Endothelial cell of umbilical vein (primary cell): ENCODE results near the gene RTKN. TPM values are rescaled to one million over a fixed set of nuclear protein-coding genes. Genes with fewer than 3 reads are reported as not detected.
"Not testable (repeated sequence)": the region's sequence is repeated elsewhere in the genome, so short reads cannot be mapped to it uniquely, and the experiment has no call there.

ENCODE experiments used
- BruUV-seq: library from RNA; stranded (reverse); fragments of 400-500 nt; replicated peaks from 2 replicates; lab custom pipeline; 2021; lab: Mats Ljungman, UMichigan
- CTCF ChIA-PET: fragments of 300-600, 350-600 bp; sonication (Branson Sonifier 250); formaldehyde crosslinking; loops from one replicate; lab custom pipeline; 2021; ENCODE audit warnings: antibody characterized with exemption, inconsistent platforms; lab: Charles Lee
- POLR2A ChIA-PET: fragments of 300-600, 350-600 bp; sonication (Branson Sonifier 250); formaldehyde crosslinking; loops from one replicate; lab custom pipeline; 2021; ENCODE audit warnings: antibody characterized with exemption, inconsistent platforms; lab: Charles Lee
- DNase-seq: peaks from one replicate; pipeline ENCODE4 v3.0.0-alpha.2; 2011; ENCODE audit warnings: low read depth, low spot score
- FAIRE-seq: peaks from 2 replicates; lab custom pipeline; 2011; peaks lifted over from hg19 to GRCh38; lab: Jason Lieb, UNC
- H2AFZ ChIP-seq: 2 replicates; pipeline ENCODE4 v1.6.0; 2012; ENCODE audit warnings: low read depth, low read length, control low read depth, inconsistent platforms
- H3K27ac ChIP-seq: 2 replicates; pipeline ENCODE4 v1.5.1; 2011; ENCODE audit warnings: low read depth, mild to moderate bottlenecking, control low read depth, low read length, moderate library complexity; ENCODE audit not compliant: insufficient read depth
- H3K27me3 ChIP-seq, 2 experiments: 2 replicates each; pipeline versions ENCODE4 v1.6.0 to v1.6.1; 2011; ENCODE audit warnings: low read length in 2 of 2, mixed read lengths in 1 of 2; ENCODE audit not compliant: control insufficient read depth in 2 of 2, insufficient read depth in 2 of 2
- H3K36me3 ChIP-seq, 2 experiments: 2 replicates in 1 of 2; 3 replicates in 1 of 2; pipeline ENCODE4 v1.5.1; 2011; ENCODE audit warnings: low read length in 2 of 2, mild to moderate bottlenecking in 1 of 2, moderate library complexity in 1 of 2; ENCODE audit not compliant: control insufficient read depth in 2 of 2, insufficient read depth in 2 of 2; ENCODE audit errors: extremely low read depth in 1 of 2
- H3K4me1 ChIP-seq: 3 replicates; pipeline ENCODE4 v1.5.1; 2011; ENCODE audit warnings: mild to moderate bottlenecking, low read length; ENCODE audit not compliant: control insufficient read depth, insufficient read depth; ENCODE audit errors: extremely low read depth
- H3K4me2 ChIP-seq: 2 replicates; pipeline ENCODE4 v1.6.1; 2011; ENCODE audit warnings: low read length, control low read depth, mixed read lengths; ENCODE audit not compliant: insufficient read depth
- H3K4me3 ChIP-seq, 3 experiments: fragments of 200-600 bp in 1 of 3; sonication (generic), shearing (Covaris generic) in 1 of 3; replicated peaks in 1 of 3; 2 replicates each; pipeline ENCODE4 v1.5.1; 2011 to 2016; ENCODE audit warnings: control low read depth in 3 of 3, low read length in 3 of 3, mild to moderate bottlenecking in 2 of 3, inconsistent platforms in 1 of 3, low read depth in 1 of 3, moderate library complexity in 1 of 3; ENCODE audit not compliant: insufficient read depth in 1 of 3
- H3K79me2 ChIP-seq: 2 replicates; pipeline ENCODE4 v1.6.0; 2012; ENCODE audit warnings: low read length, inconsistent platforms; ENCODE audit not compliant: control insufficient read depth, insufficient read depth
- H3K9ac ChIP-seq: replicated peaks from 2 replicates; pipeline ENCODE3; 2011; ENCODE audit warnings: low read length, control low read depth; ENCODE audit not compliant: insufficient read depth; ENCODE audit errors: extremely low read depth
- H3K9me1 ChIP-seq: replicated peaks from 3 replicates; pipeline ENCODE4 v1.6.0; 2011; ENCODE audit warnings: mild to moderate bottlenecking, low read length; ENCODE audit not compliant: control insufficient read depth, insufficient read depth; ENCODE audit errors: extremely low read depth
- H3K9me3 ChIP-seq: replicated peaks from 2 replicates; pipeline ENCODE4 v1.5.1; 2012; ENCODE audit warnings: low read length, inconsistent platforms; ENCODE audit not compliant: control insufficient read depth, insufficient read depth
- H4K20me1 ChIP-seq: replicated peaks from 2 replicates; pipeline ENCODE3; 2011; ENCODE audit warnings: mild to moderate bottlenecking, low read length; ENCODE audit not compliant: control insufficient read depth, insufficient read depth; ENCODE audit errors: extremely low read depth
- FOS ChIP-seq: IDR thresholded peaks from 2 replicates; pipeline ENCODE4 v1.6.1; 2011; ENCODE audit warnings: mild to moderate bottlenecking, low read length, moderate library complexity, borderline replicate concordance; ENCODE audit not compliant: insufficient read depth
- GATA2 ChIP-seq: IDR thresholded peaks from 2 replicates; pipeline ENCODE4 v1.7.0; 2011; ENCODE audit warnings: low read depth, mild to moderate bottlenecking, moderate library complexity, mixed read lengths, low read length; ENCODE audit not compliant: insufficient read length, insufficient read depth
- MYC ChIP-seq: IDR thresholded peaks from one replicate; pipeline ENCODE4 v1.6.1; 2011; ENCODE audit warnings: mild to moderate bottlenecking, low read depth, low read length
- dilution Hi-C: fragments of 300-500 bp; cut with MboI; formaldehyde crosslinking; loops from one replicate; pipeline ENCODE4 v1.15.0; 2019; ENCODE audit warnings: low sequenced_read_pairs; ENCODE audit not compliant: extremely low pct_ligation_motif_present
- intact Hi-C: fragments of 100-400 bp; cut with micrococcal nuclease; formaldehyde crosslinking; loops from one replicate; pipeline ENCODE4 v1.10.0; 2022
- polyA plus RNA-seq, 4 experiments: library from polyadenylated mRNA; depleted of rRNA in 3 of 4; stranded (reverse) in 3 of 4; unstranded in 1 of 4; fragments of >200 nt; gene quantifications; 2 replicates each; pipeline versions ENCODE4 v1.2.1 to v1.2.3, GENCODE V29; 2011 to 2012; ENCODE audit warnings: missing spikeins in 1 of 4
- total RNA-seq: library from RNA; stranded (reverse); gene quantifications from 2 replicates; pipeline ENCODE4 v1.2.3, GENCODE V29; 2021
- TF ChIP-seq, protein P1 (sequence below): IDR thresholded peaks from 2 replicates; pipeline ENCODE4 v1.6.1; 2011; ENCODE audit not compliant: insufficient read depth, insufficient read length

RTKN gene
- total and polyA plus RNA-seq, 2 donors (not counting 3 experiments of a cell fraction or from before 2014, with no cell fraction given) = 20.0 to 20.7 TPM

DNA sequence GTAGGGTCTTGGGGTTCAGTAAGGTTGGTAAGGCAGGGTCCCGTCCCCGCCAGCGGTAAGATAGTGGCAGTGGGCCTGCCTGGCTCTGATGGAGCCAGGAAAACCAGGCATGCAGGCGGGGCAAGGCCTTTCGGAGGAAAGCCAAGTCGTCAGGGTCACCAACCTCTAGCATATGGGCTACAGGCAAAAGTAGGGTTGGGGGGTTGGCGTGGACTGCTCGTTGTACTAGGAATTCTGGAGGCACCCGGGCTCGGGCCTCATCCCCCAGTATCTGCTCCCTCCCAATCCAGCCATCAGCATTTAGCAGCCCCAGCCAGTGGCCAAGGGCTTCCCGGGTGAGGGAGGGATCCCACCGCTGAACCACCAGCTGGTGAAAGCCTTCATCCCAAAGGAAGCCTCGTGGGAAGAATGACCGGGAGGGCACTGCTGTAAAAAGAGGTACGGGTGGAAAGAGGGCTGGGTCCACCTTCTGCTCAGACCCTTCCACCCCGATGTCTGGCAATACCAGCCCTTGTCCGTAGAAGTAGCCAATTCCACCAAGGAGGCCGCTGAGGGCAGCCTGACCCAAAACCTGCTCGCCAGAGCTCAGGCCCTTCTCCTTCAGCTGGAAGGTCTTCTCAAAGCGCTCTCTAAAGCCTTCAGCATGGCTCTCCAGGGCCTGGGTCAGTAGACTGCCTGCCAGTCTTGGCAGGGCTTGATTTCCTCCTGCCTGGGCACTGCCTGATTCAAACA is 20.5 kb upstream of the RTKN start:
- dilution Hi-C loops (no loop called here), intact Hi-C loops (no loop called here)
- H4K20me1 ChIP-seq = no peaks in the 10 kb centered on the region
- FAIRE-seq (no peak), DNase-seq (no peak)
- no peaks in the 10 kb centered on the region for H3K27me3 ChIP-seq
- H3K9me3 ChIP-seq = no peaks in the 10 kb centered on the region
- peaks cover 0 to 12% of the 10 kb centered on the region in 2 experiments for H3K36me3 ChIP-seq
- TF ChIP-seq FOS = no peak
- BruUV-seq = no TSS peak
- no peaks in the 10 kb centered on the region for H3K9me1 ChIP-seq
- no peak overlapping the region for H2AFZ ChIP-seq
- no peak overlapping the region for H3K27ac ChIP-seq
- peaks cover 17% of the 10 kb centered on the region for H3K79me2 ChIP-seq
- CTCF ChIA-PET = interaction anchor here (0.6 to 1.5 kb wide), 5 partner anchors 12 to 125 kb away, joined by 4 to 8 read pairs (median 4); no protein-coding TSS in a partner anchor
- no peak overlapping the region for H3K9ac ChIP-seq
- no peak overlapping the region for H3K4me3 ChIP-seq
- H3K4me1 ChIP-seq = peaks cover 15% of the 10 kb centered on the region
- POLR2A ChIA-PET = no interaction called here
- H3K4me2 ChIP-seq = no peak overlapping the region

DNA sequence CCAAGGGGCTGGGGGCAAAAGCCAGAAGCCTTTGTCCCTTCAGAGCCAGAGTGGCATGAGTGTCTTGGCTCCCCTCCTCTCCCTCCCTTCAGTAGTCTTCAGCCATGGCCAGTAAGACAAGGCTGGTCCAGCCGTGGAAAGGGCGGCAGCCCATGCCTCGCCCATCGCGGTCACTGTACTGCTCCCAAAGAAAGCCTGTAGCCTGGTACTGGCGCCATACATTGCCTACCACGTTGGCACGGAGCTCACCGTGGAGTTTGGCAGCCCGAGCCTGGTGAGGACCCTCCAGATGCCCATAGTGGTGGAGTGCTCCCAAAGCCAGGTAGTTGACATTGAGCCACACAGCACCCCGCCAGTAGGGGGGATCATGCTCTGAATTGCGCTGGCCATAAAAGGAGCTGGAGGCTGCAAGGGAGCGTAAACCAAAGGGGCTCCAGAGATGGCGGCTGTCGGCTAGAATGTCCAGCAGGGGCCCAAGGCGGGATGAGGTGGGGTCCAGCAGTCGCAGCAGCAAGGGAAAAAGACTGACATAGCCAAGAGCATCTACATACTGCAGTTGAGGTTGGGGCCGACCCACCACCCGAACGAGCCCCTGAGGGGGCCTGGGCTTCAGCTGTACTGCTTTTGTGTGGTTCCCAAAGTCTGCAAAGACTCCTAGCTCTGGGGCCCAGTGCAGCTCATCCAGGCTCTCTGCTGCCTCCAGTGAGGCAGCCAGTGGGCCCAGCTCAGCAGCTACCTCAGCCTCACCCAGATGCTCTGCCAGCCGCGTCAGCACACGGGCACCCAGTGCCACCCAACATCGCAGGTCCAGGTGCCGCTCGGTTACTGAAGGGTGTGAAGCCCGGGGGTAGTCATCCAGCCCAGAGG is 19.7 kb upstream of the RTKN start:
- no peaks in the 10 kb centered on the region for H3K9me1 ChIP-seq
- peaks cover 0 to 12% of the 10 kb centered on the region in 2 experiments for H3K36me3 ChIP-seq
- POLR2A ChIA-PET = interaction anchor here (0.5 kb wide), 1 partner anchor 9 kb away, joined by 3 read pairs; no protein-coding TSS in a partner anchor
- FAIRE-seq = no peak
- no peaks in the 10 kb centered on the region for H3K9me3 ChIP-seq
- no peak for DNase-seq
- TF ChIP-seq, protein P1, sequence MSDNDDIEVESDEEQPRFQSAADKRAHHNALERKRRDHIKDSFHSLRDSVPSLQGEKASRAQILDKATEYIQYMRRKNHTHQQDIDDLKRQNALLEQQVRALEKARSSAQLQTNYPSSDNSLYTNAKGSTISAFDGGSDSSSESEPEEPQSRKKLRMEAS = no peak
- TF ChIP-seq MYC (no peak), FOS (no peak), GATA2 (no peak)
- peaks cover 20% of the 10 kb centered on the region for H3K4me1 ChIP-seq
- peaks cover 17% of the 10 kb centered on the region for H3K79me2 ChIP-seq
- no peak overlapping the region for H3K27ac ChIP-seq
- CTCF ChIA-PET = interaction anchor here (0.6 to 1.5 kb wide), 5 partner anchors 13 to 126 kb away, joined by 4 to 8 read pairs (median 4); no protein-coding TSS in a partner anchor
- BruUV-seq = TSS peak; percentile 10
- no peak overlapping the region for H3K4me3 ChIP-seq
- no peak overlapping the region for H2AFZ ChIP-seq
- dilution Hi-C loops = no loop called here
- no peak overlapping the region for H3K9ac ChIP-seq
- no peaks in the 10 kb centered on the region for H3K27me3 ChIP-seq
- no peaks in the 10 kb centered on the region for H4K20me1 ChIP-seq
- no peak overlapping the region for H3K4me2 ChIP-seq
- intact Hi-C loops = no loop called here

DNA sequence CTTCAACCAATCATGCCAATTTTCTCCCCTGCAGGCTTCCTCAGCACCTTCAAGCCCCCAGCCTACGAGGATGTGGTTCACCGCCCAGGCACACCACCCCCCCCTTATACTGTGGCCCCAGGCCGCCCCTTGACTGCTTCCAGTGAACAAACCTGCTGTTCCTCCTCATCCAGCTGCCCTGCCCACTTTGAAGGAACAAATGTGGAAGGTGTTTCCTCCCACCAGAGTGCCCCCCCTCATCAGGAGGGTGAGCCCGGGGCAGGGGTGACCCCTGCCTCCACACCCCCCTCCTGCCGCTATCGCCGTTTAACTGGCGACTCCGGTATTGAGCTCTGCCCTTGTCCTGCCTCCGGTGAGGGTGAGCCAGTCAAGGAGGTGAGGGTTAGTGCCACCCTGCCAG is 18.4 kb upstream of the RTKN start:
- H3K9me1 ChIP-seq, dilution Hi-C loops, H3K4me2 ChIP-seq, DNase-seq, intact Hi-C loops, H3K27ac ChIP-seq, H3K9ac ChIP-seq, H3K9me3 ChIP-seq, BruUV-seq, CTCF ChIA-PET, H2AFZ ChIP-seq, POLR2A ChIA-PET, H4K20me1 ChIP-seq, FAIRE-seq, H3K27me3 ChIP-seq, H3K4me3 ChIP-seq: not testable (repeated sequence)
- peaks cover 17% of the 10 kb centered on the region for H3K79me2 ChIP-seq
- H3K36me3 ChIP-seq = peaks cover 0 to 12% of the 10 kb centered on the region in 2 experiments
- peaks cover 25% of the 10 kb centered on the region for H3K4me1 ChIP-seq
